HEK293 (cell line): Measurements from ENCODE around the gene PCDHA6.
"Not testable (repeated sequence)": the region's sequence is repeated elsewhere in the genome, so short reads cannot be mapped to it uniquely, and the experiment has no call there.

Source experiments
- CTCF ChIA-PET: fragments of 350-600 bp; formaldehyde crosslinking; extraction: SDS; loops from one replicate; lab custom pipeline; 2021; ENCODE audit warnings: antibody characterized with exemption; lab: Yijun Ruan, JAX
- POLR2A ChIA-PET: fragments of 300-600 bp; formaldehyde crosslinking; extraction: SDS; loops from one replicate; lab custom pipeline; 2020; ENCODE audit warnings: antibody characterized with exemption, inconsistent platforms; lab: Yijun Ruan, JAX
- H3K27ac ChIP-seq: fragments of 200-500 bp; sonication (Bioruptor generic); 2 replicates; pipeline ENCODE4 v1.5.1; 2014; ENCODE audit warnings: low read depth, low read length, control low read depth, inconsistent platforms; ENCODE audit errors: extremely low read depth
- H3K36me3 ChIP-seq, 2 experiments: fragments of 200-500 bp in 1 of 2; sonication (Bioruptor generic) in 1 of 2; 1 replicate in 1 of 2; 2 replicates in 1 of 2; pipeline ENCODE4 v1.5.1; 2014 to 2017; ENCODE audit warnings: inconsistent platforms in 2 of 2, low read length in 2 of 2; ENCODE audit not compliant: control insufficient read depth in 2 of 2, insufficient read depth in 1 of 2
- H3K4me1 ChIP-seq: fragments of 200-500 bp; sonication (Bioruptor generic); 2 replicates; pipeline ENCODE4 v1.5.1; 2014; ENCODE audit warnings: mild to moderate bottlenecking, low read length, inconsistent platforms; ENCODE audit not compliant: control insufficient read depth, insufficient read depth
- H3K4me3 ChIP-seq: 2 replicates; pipeline ENCODE4 v1.5.1; 2011; ENCODE audit warnings: low read depth, mild to moderate bottlenecking, control low read depth, low read length, moderate library complexity
- H3K9me3 ChIP-seq: fragments of 200-500 bp; sonication (Bioruptor generic); 2 replicates; pipeline ENCODE4 v1.5.1; 2014; ENCODE audit warnings: low read depth, low read length, inconsistent platforms; ENCODE audit not compliant: control insufficient read depth, insufficient read depth
- ZBTB20 ChIP-seq: fragments of 450-650 bp; formaldehyde crosslinking; IDR thresholded peaks from 2 replicates; pipeline ENCODE4 v1.5.1; 2016; ENCODE audit warnings: missing biosample characterization, missing genetic modification characterization
- ZNF138 ChIP-seq: fragments of 450-650 bp; formaldehyde crosslinking; IDR thresholded peaks from 2 replicates; pipeline ENCODE4 v1.5.1; 2016; ENCODE audit warnings: missing biosample characterization, missing genetic modification characterization, borderline replicate concordance
- ZNF16 ChIP-seq: fragments of 450-650 bp; formaldehyde crosslinking; IDR thresholded peaks from 2 replicates; pipeline ENCODE4 v1.5.1; 2016; ENCODE audit warnings: low read depth, missing biosample characterization, missing genetic modification characterization
- ZNF19 ChIP-seq: fragments of 450-650 bp; formaldehyde crosslinking; IDR thresholded peaks from 2 replicates; pipeline ENCODE4; 2016; ENCODE audit warnings: missing biosample characterization, missing genetic modification characterization, low read depth
- ZNF214 ChIP-seq: fragments of 450-650 bp; formaldehyde crosslinking; IDR thresholded peaks from 2 replicates; pipeline ENCODE4 v1.5.1; 2017; ENCODE audit warnings: missing biosample characterization, mild to moderate bottlenecking, missing genetic modification characterization, borderline replicate concordance
- ZNF23 ChIP-seq: fragments of 450-650 bp; formaldehyde crosslinking; IDR thresholded peaks from 2 replicates; pipeline ENCODE4 v1.5.1; 2016; ENCODE audit warnings: missing biosample characterization, missing genetic modification characterization, borderline replicate concordance
- ZNF398 ChIP-seq: fragments of 450-650 bp; formaldehyde crosslinking; IDR thresholded peaks from 2 replicates; pipeline ENCODE4 v1.5.1; 2017; ENCODE audit warnings: missing biosample characterization, missing genetic modification characterization
- ZNF600 ChIP-seq: fragments of 450-650 bp; formaldehyde crosslinking; IDR thresholded peaks from 2 replicates; pipeline ENCODE4 v1.5.1; 2016; ENCODE audit warnings: missing biosample characterization, missing genetic modification characterization
- ZNF654 ChIP-seq: fragments of 450-650 bp; formaldehyde crosslinking; IDR thresholded peaks from 2 replicates; pipeline ENCODE4 v1.5.1; 2016; ENCODE audit warnings: low read depth, missing biosample characterization, missing genetic modification characterization
- ZNF843 ChIP-seq: fragments of 450-650 bp; formaldehyde crosslinking; IDR thresholded peaks from 2 replicates; pipeline ENCODE4 v1.5.1; 2016; ENCODE audit warnings: missing biosample characterization, missing genetic modification characterization
- TF ChIP-seq, protein P1 (sequence below): fragments of 450-650 bp; formaldehyde crosslinking; IDR thresholded peaks from 2 replicates; pipeline ENCODE4 v1.5.1; 2016; ENCODE audit warnings: missing biosample characterization, missing genetic modification characterization, borderline replicate concordance

The PCDHA6 gene

GRCh38 chr5:140833993-140834392 lies 6.2 kb downstream of the PCDHA6 start, which contains the start of gene PCDHA7:
Gene PCDHA7 (plus strand): TSS chr5:140834269. CDS start chr5:140834384, 115 bp downstream.
- Histone ChIP-seq H3K4me1 (no peaks in the 10 kb centered on the region), H3K36me3 (no peaks in the 10 kb centered on the region), H3K9me3 (no peaks in the 10 kb centered on the region), H3K27ac (no peak within 1 kb of the TSS)
- CTCF ChIA-PET: interaction anchor here (1.1 kb wide), 1 partner anchor 35 kb away, joined by 3 read pairs; the partner anchor contains the start of gene PCDHA11
- TF ChIP-seq ZNF16 (tag by site-specific recombination): no peak
- TF ChIP-seq ZNF654 (tag by site-specific recombination): peak; percentile 12; the same call in 1 of the 2 replicates
- TF ChIP-seq, all 188 proteins: peak for 1
- no peak within 1 kb of the TSS for H3K4me3 ChIP-seq
- POLR2A ChIA-PET: no interaction called here

- H3K36me3 ChIP-seq: not testable (repeated sequence)
- CTCF ChIA-PET: interaction anchor here (1.1 kb wide), 1 partner anchor 34 kb away, joined by 3 read pairs; the partner anchor contains the start of gene PCDHA11
Observed at GRCh38 chr5:140834439-140835008, 6.8 kb downstream of the PCDHA6 start.

DNA sequence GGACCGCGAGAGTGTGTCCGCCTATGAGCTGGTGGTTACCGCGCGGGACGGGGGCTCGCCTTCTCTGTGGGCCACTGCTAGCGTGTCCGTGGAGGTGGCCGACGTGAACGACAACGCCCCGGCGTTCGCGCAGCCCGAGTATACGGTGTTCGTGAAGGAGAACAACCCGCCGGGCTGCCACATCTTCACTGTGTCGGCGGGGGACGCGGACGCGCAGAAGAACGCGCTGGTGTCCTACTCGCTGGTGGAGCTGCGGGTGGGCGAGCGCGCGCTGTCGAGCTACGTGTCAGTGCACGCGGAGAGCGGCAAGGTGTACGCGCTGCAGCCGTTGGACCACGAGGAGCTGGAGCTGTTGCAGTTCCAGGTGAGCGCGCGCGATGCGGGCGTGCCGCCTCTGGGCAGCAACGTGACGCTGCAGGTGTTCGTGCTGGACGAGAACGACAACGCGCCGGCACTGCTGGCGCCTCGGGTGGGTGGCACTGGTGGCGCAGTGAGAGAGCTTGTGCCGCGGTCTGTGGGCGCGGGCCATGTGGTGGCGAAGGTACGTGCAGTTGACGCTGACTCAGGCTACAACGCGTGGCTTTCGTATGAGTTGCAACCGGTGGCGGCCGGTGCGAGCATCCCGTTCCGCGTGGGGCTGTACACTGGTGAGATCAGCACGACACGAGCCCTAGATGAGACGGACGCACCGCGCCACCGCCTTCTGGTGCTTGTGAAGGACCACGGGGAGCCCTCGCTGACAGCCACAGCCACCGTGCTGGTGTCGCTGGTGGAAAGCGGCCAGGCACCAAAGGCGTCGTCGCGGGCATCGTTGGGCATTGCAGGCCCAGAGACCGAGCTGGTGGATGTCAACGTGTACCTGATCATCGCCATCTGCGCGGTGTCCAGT lies 8.1 kb downstream of the PCDHA6 start:
- H3K36me3 ChIP-seq: no peaks in the 10 kb centered on the region
- POLR2A ChIA-PET: no interaction called here
- TF ChIP-seq ZNF214: no peak
- no peak for TF ChIP-seq ZNF843 (tag by site-specific recombination)
- TF ChIP-seq ZBTB20 (tag by site-specific recombination): no peak
- no peak for TF ChIP-seq ZNF19 (tag by site-specific recombination)
- no peak for TF ChIP-seq ZNF600 (tag by site-specific recombination)
- no peak for TF ChIP-seq ZNF138 (tag by site-specific recombination)
- TF ChIP-seq ZNF23: no peak
- TF ChIP-seq, protein P1, sequence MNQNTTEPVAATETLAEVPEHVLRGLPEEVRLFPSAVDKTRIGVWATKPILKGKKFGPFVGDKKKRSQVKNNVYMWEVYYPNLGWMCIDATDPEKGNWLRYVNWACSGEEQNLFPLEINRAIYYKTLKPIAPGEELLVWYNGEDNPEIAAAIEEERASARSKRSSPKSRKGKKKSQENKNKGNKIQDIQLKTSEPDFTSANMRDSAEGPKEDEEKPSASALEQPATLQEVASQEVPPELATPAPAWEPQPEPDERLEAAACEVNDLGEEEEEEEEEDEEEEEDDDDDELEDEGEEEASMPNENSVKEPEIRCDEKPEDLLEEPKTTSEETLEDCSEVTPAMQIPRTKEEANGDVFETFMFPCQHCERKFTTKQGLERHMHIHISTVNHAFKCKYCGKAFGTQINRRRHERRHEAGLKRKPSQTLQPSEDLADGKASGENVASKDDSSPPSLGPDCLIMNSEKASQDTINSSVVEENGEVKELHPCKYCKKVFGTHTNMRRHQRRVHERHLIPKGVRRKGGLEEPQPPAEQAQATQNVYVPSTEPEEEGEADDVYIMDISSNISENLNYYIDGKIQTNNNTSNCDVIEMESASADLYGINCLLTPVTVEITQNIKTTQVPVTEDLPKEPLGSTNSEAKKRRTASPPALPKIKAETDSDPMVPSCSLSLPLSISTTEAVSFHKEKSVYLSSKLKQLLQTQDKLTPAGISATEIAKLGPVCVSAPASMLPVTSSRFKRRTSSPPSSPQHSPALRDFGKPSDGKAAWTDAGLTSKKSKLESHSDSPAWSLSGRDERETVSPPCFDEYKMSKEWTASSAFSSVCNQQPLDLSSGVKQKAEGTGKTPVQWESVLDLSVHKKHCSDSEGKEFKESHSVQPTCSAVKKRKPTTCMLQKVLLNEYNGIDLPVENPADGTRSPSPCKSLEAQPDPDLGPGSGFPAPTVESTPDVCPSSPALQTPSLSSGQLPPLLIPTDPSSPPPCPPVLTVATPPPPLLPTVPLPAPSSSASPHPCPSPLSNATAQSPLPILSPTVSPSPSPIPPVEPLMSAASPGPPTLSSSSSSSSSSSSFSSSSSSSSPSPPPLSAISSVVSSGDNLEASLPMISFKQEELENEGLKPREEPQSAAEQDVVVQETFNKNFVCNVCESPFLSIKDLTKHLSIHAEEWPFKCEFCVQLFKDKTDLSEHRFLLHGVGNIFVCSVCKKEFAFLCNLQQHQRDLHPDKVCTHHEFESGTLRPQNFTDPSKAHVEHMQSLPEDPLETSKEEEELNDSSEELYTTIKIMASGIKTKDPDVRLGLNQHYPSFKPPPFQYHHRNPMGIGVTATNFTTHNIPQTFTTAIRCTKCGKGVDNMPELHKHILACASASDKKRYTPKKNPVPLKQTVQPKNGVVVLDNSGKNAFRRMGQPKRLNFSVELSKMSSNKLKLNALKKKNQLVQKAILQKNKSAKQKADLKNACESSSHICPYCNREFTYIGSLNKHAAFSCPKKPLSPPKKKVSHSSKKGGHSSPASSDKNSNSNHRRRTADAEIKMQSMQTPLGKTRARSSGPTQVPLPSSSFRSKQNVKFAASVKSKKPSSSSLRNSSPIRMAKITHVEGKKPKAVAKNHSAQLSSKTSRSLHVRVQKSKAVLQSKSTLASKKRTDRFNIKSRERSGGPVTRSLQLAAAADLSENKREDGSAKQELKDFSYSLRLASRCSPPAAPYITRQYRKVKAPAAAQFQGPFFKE: no peak
- no peak for TF ChIP-seq ZNF398 (tag by site-specific recombination)
- TF ChIP-seq, all 188 proteins: peak for 0
- Histone ChIP-seq H3K4me1 (no peaks in the 10 kb centered on the region), H3K27ac (no peak overlapping the region), H3K9me3 (no peaks in the 10 kb centered on the region), H3K4me3 (no peak overlapping the region)
- CTCF ChIA-PET: interaction anchor here (0.5 to 0.6 kb wide), 2 partner anchors 74 to 448 kb away, joined by 3 to 6 read pairs; no protein-coding TSS in a partner anchor

More at GRCh38 chr5:140834439-140835008, 6.8 kb downstream of the PCDHA6 start:
- H3K9me3 ChIP-seq, H3K4me3 ChIP-seq, H3K4me1 ChIP-seq, POLR2A ChIA-PET, H3K27ac ChIP-seq: not testable (repeated sequence)
